Caco-2 (cell line): ENCODE measurements around the gene NRL. TPM values are rescaled to one million over a fixed set of nuclear protein-coding genes. Genes with fewer than 3 reads are reported as not detected.

Experiments used
- BruUV-seq: library from RNA; stranded (reverse); fragments of 400-500 nt; replicated peaks from 2 replicates; lab custom pipeline; 2021; lab: Mats Ljungman, UMichigan
- CTCF ChIA-PET: fragments of 300-600 bp; sonication (Branson Sonifier 250); formaldehyde crosslinking; loops from one replicate; lab custom pipeline; 2022; ENCODE audit warnings: antibody characterized with exemption; lab: Charles Lee
- POLR2A ChIA-PET: fragments of 300-600 bp; sonication (Branson Sonifier 250); formaldehyde crosslinking; loops from one replicate; lab custom pipeline; 2022; ENCODE audit warnings: antibody characterized with exemption; lab: Charles Lee
- DNase-seq, 2 experiments: peaks; one replicate each; pipeline versions ENCODE4 v3.0.0 to v3.0.0-alpha.2; 2020 to 2022
- H3K27me3 ChIP-seq: replicated peaks from 2 replicates; pipeline ENCODE4 v1.6.0; 2011; ENCODE audit warnings: low read length; ENCODE audit not compliant: control insufficient read depth, insufficient read depth
- H3K36me3 ChIP-seq: 2 replicates; pipeline ENCODE4 v1.5.1; 2011; ENCODE audit warnings: low read length; ENCODE audit not compliant: control insufficient read depth, insufficient read depth
- H3K4me1 ChIP-seq: fragments of 250-450 bp; sonication (Bioruptor Pico); 2 replicates; pipeline ENCODE4 v1.5.1; 2020; ENCODE audit warnings: mild to moderate bottlenecking
- H3K4me3 ChIP-seq: 2 replicates; pipeline ENCODE4 v1.5.1; 2011; ENCODE audit warnings: low read depth, mild to moderate bottlenecking, control low read depth, low read length
- H3K9me3 ChIP-seq: fragments of 250-450 bp; sonication (Bioruptor Pico); 2 replicates; pipeline ENCODE4 v1.5.1; 2020; ENCODE audit warnings: mild to moderate bottlenecking, moderate library complexity
- H3K27ac Mint-ChIP-seq: one replicate; pipeline ENCODE4 v1.8.0; 2022; ENCODE audit warnings: mixed read lengths; ENCODE audit not compliant: unreplicated experiment
- H3K27me3 Mint-ChIP-seq: one replicate; pipeline ENCODE4 v1.8.0; 2022; ENCODE audit warnings: mixed read lengths; ENCODE audit not compliant: insufficient read depth, unreplicated experiment
- H3K36me3 Mint-ChIP-seq: one replicate; pipeline ENCODE4 v1.8.0; 2022; ENCODE audit warnings: mild to moderate bottlenecking, mixed read lengths; ENCODE audit not compliant: insufficient read depth, unreplicated experiment
- H3K4me1 Mint-ChIP-seq: one replicate; pipeline ENCODE4 v1.8.0; 2022; ENCODE audit warnings: low read depth, mixed read lengths; ENCODE audit not compliant: unreplicated experiment
- H3K4me3 Mint-ChIP-seq: one replicate; pipeline ENCODE4 v1.8.0; 2022; ENCODE audit warnings: mild to moderate bottlenecking, moderate library complexity, mixed read lengths; ENCODE audit not compliant: unreplicated experiment
- H3K9me3 Mint-ChIP-seq: one replicate; pipeline ENCODE4 v1.8.0; 2022; ENCODE audit warnings: mixed read lengths; ENCODE audit not compliant: unreplicated experiment
- CTCF ChIP-seq, 2 experiments: fragments of 200-600 bp in 1 of 2; IDR thresholded peaks; 1 replicate in 1 of 2; 2 replicates in 1 of 2; pipeline versions ENCODE4 v1.5.1 to v1.8.0; 2011 to 2022; ENCODE audit warnings: antibody characterized with exemption in 1 of 2, control low read depth in 1 of 2, inconsistent platforms in 1 of 2, low read depth in 1 of 2, low read length in 1 of 2, mild to moderate bottlenecking in 1 of 2, moderate library complexity in 1 of 2; ENCODE audit not compliant: insufficient read depth in 1 of 2, severe bottlenecking in 1 of 2, unreplicated experiment in 1 of 2
- intact Hi-C: fragments of 100-400 bp; cut with micrococcal nuclease; formaldehyde crosslinking; loops from one replicate; pipeline ENCODE4 v1.10.0; 2022; ENCODE audit not compliant: unreplicated experiment
- total RNA-seq: library from RNA; stranded (reverse); gene quantifications from 2 replicates; pipeline ENCODE4 v1.2.3, GENCODE V29; 2022

The NRL gene
- total RNA-seq, 1 experiment from 2014 or later, result 2.1 TPM

GRCh38 chr14:24147761-24148428 lies 33.1 kb upstream of the NRL start:
- no peak for TF ChIP-seq CTCF (IDR thresholded peaks at IDR 0.05; ENCODE audit: insufficient read depth in 1 of 2, low read depth in 1 of 2, low read length in 1 of 2, severe bottlenecking in 1 of 2, unreplicated experiment in 1 of 2)
- H3K4me3 ChIP-seq, result peak overlapping the region; percentile 95
- peaks cover 6% of the 10 kb centered on the region for H3K4me1 ChIP-seq
- peaks cover 5% of the 10 kb centered on the region; the same call in 1 of the 2 replicates for H3K36me3 ChIP-seq
- DNase-seq, result no peak
- Mint-ChIP-seq H3K4me3 (peak overlapping the region; percentile 92), H3K4me1 (peaks cover 14% of the 10 kb centered on the region), H3K36me3 (peaks cover 60% of the 10 kb centered on the region), H3K9me3 (no peaks in the 10 kb centered on the region), H3K27ac (peak overlapping the region; percentile 65), H3K27me3 (no peaks in the 10 kb centered on the region)
- ChIA-PET CTCF (interaction anchor here (1.6 to 4.1 kb wide), 2 partner anchors 13 to 54 kb away, joined by 6 to 47 read pairs; partner anchors contain the start of genes IRF9 and PCK2), POLR2A (interaction anchor here (0.7 to 2.8 kb wide), 4 partner anchors 11 to 33 kb away, joined by 4 to 46 read pairs (median 18); partner anchors contain the start of genes DCAF11, IRF9, NRL and PSME1)
- intact Hi-C loops, result loop anchor here (1.0 kb wide), 2 partner anchors 12 to 13 kb away; partner anchors contain the start of genes IRF9 and PSME1
- H3K9me3 ChIP-seq, result no peaks in the 10 kb centered on the region
- H3K27me3 ChIP-seq, result no peaks in the 10 kb centered on the region
- BruUV-seq, result TSS peak; percentile 53

DNA sequence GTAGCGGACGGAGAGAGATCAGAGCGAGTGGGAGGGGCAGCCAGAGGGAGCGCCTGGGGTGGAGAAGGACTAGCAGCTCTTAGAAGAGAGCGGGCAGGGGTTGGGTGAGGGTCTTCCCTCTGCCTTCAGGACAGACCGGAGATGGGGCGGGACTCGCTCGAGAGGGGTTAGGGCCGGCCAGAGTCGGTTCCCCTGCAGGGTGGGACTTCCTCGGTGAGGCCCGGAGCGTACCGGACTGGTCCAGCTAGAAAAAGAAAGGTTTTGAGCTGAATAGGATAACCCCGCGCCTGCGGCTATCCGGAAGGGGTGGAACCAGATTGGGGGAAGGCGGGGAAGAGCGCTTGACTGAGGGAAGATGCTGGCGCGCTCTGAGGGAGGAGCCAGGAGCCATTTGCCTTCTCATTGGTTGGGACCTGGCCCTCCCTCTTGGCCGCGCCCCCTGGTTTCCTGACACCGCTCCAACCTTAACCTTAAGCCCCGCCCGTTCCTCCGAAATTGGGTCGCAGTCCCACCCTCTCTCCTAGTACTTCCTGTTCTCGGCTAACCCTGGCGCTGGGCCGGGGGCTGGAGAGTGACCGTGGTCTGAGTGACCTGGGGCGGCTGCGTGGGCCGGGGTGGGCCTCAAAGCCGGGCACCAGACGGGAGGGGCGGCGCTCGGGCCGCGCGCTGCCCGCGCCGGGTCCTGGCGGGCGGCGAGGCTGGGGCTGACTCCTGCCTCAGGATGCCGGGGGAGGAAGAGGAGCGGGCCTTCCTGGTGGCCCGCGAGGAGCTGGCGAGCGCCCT lies 32.4 kb upstream of the NRL start, which contains the start of gene RNF31:
TSS of gene RNF31 (plus strand) at position 521 of the 783 bp plus-strand sequence. CDS start at position 722, 201 bp downstream.
- Histone ChIP-seq H3K36me3 (peaks cover 5% of the 10 kb centered on the region; the same call in 1 of the 2 replicates), H3K4me1 (peaks cover 6% of the 10 kb centered on the region), H3K4me3 (peak within 1 kb of the TSS; percentile 95), H3K9me3 (no peaks in the 10 kb centered on the region), H3K27me3 (no peaks in the 10 kb centered on the region)
- ChIA-PET CTCF (interaction anchor here (0.6 to 4.1 kb wide), 12 partner anchors 11 to 185 kb away, joined by 3 to 47 read pairs (median 6); partner anchors contain the start of genes CHMP4A, CIDEB, DCAF11 and IRF9), POLR2A (interaction anchor here (0.8 to 2.8 kb wide), 10 partner anchors 11 to 95 kb away, joined by 4 to 46 read pairs (median 10); partner anchors contain the start of genes CHMP4A, DCAF11, IPO4 and IRF9)
- Mint-ChIP-seq H3K27me3 (no peaks in the 10 kb centered on the region), H3K36me3 (peaks cover 52% of the 10 kb centered on the region), H3K27ac (peak within 1 kb of the TSS; percentile 65), H3K9me3 (no peaks in the 10 kb centered on the region), H3K4me3 (peak within 1 kb of the TSS; percentile 92), H3K4me1 (peaks cover 14% of the 10 kb centered on the region)
- no TSS peak for BruUV-seq
- intact Hi-C loops, result loop anchor here (1.0 kb wide), 4 partner anchors 11 to 41 kb away; partner anchors contain the start of genes IPO4, IRF9 and PSME1
- DNase-seq, result peak; percentile 97 to 98
- TF ChIP-seq CTCF (IDR thresholded peaks at IDR 0.05; ENCODE audit: insufficient read depth in 1 of 2, low read depth in 1 of 2, low read length in 1 of 2, severe bottlenecking in 1 of 2, unreplicated experiment in 1 of 2), result peak in 1 of 2 experiments; percentile 15
